IMR-90 (cell line): Measurements from ENCODE around the gene GALM. TPM values are rescaled to one million over a fixed set of nuclear protein-coding genes. Genes with fewer than 3 reads are reported as not detected.
"Not testable (repeated sequence)": the region's sequence is repeated elsewhere in the genome, so short reads cannot be mapped to it uniquely, and the experiment has no call there.

Experiments
- ATAC-seq: fragments of 200-7000 bp; cut with Tn5 transposase; 2 replicates; pipeline ENCODE4 v1.9.1; 2020; ENCODE audit warnings: low read depth, mild to moderate bottlenecking, moderate library complexity
- BruUV-seq: library from RNA; stranded (reverse); fragments of 400-500 nt; replicated peaks from 2 replicates; lab custom pipeline; 2021; lab: Mats Ljungman, UMichigan
- CTCF ChIA-PET: fragments of 300-600 bp; formaldehyde crosslinking; extraction: SDS; loops from one replicate; lab custom pipeline; 2021; ENCODE audit warnings: antibody characterized with exemption; lab: Yijun Ruan, JAX
- POLR2A ChIA-PET: fragments of 300-600 bp; sonication (Branson Sonifier 250); formaldehyde crosslinking; loops from one replicate; lab custom pipeline; 2022; ENCODE audit warnings: antibody characterized with exemption; ENCODE audit not compliant: unreplicated experiment; lab: Charles Lee
- DNase-seq: peaks from one replicate; pipeline ENCODE4 v3.0.0; 2013
- H2AFZ ChIP-seq: replicated peaks from 2 replicates; pipeline ENCODE3; 2013; ENCODE audit warnings: low read length, mild to moderate bottlenecking; ENCODE audit not compliant: poor library complexity
- H2AK5ac ChIP-seq: 2 replicates; pipeline ENCODE4 v1.6.1; 2013; ENCODE audit warnings: low read depth, low read length, inconsistent platforms
- H2AK9ac ChIP-seq: replicated peaks from 2 replicates; pipeline ENCODE3; 2013; ENCODE audit warnings: mild to moderate bottlenecking, low read depth, low read length, moderate library complexity; ENCODE audit not compliant: poor library complexity
- H2BK120ac ChIP-seq: 2 replicates; pipeline ENCODE4 v1.6.1; 2013; ENCODE audit warnings: low read depth, low read length, inconsistent platforms
- H2BK15ac ChIP-seq: 3 replicates; pipeline ENCODE4 v1.6.1; 2013; ENCODE audit warnings: low read depth, low read length, inconsistent platforms
- H2BK20ac ChIP-seq: 2 replicates; pipeline ENCODE4 v1.6.1; 2013; ENCODE audit warnings: low read depth, mild to moderate bottlenecking, inconsistent platforms, low read length, moderate library complexity
- H2BK5ac ChIP-seq: 2 replicates; pipeline ENCODE4 v1.6.1; 2013; ENCODE audit warnings: mild to moderate bottlenecking, low read depth, low read length, inconsistent platforms; ENCODE audit not compliant: poor library complexity, severe bottlenecking
- H3K14ac ChIP-seq: replicated peaks from 2 replicates; pipeline ENCODE4 v1.6.1; 2013; ENCODE audit warnings: low read depth, low read length, inconsistent platforms
- H3K18ac ChIP-seq: 2 replicates; pipeline ENCODE4 v1.6.1; 2013; ENCODE audit warnings: low read depth, low read length, control low read depth
- H3K23ac ChIP-seq: 2 replicates; pipeline ENCODE4 v1.6.1; 2013; ENCODE audit warnings: low read depth, low read length, inconsistent platforms
- H3K27ac ChIP-seq: 2 replicates; pipeline ENCODE4 v1.5.1; 2013; ENCODE audit warnings: mild to moderate bottlenecking, control low read depth, low read length; ENCODE audit not compliant: insufficient read depth
- H3K27me3 ChIP-seq: 2 replicates; pipeline ENCODE4 v1.6.1; 2013; ENCODE audit warnings: low read length; ENCODE audit not compliant: control insufficient read depth, insufficient read depth
- H3K36me3 ChIP-seq: 2 replicates; pipeline ENCODE4 v1.6.1; 2013; ENCODE audit warnings: low read length, mixed read lengths; ENCODE audit not compliant: control insufficient read depth, insufficient read depth
- H3K4ac ChIP-seq: 2 replicates; pipeline ENCODE4 v1.6.1; 2013; ENCODE audit warnings: low read depth, low read length, inconsistent platforms
- H3K4me1 ChIP-seq: 2 replicates; pipeline ENCODE4 v1.6.1; 2013; ENCODE audit warnings: low read length, mixed read lengths; ENCODE audit not compliant: control insufficient read depth, insufficient read depth
- H3K4me2 ChIP-seq: 2 replicates; pipeline ENCODE4 v1.6.1; 2013; ENCODE audit warnings: low read depth, mild to moderate bottlenecking, control low read depth, low read length, moderate library complexity
- H3K4me3 ChIP-seq: 2 replicates; pipeline ENCODE4 v1.5.1; 2013; ENCODE audit warnings: low read depth, mild to moderate bottlenecking, control low read depth, low read length, moderate library complexity; ENCODE audit not compliant: insufficient read depth
- H3K56ac ChIP-seq: 2 replicates; pipeline ENCODE4 v1.6.1; 2013; ENCODE audit warnings: low read length, inconsistent platforms; ENCODE audit not compliant: insufficient read depth; ENCODE audit errors: extremely low read depth
- H3K79me1 ChIP-seq, 2 experiments: 2 replicates each; pipeline ENCODE4 v1.6.1; 2013; ENCODE audit warnings: low read length in 2 of 2, inconsistent platforms in 1 of 2, low read depth in 1 of 2
- H3K9ac ChIP-seq: 2 replicates; pipeline ENCODE4 v1.6.1; 2013; ENCODE audit warnings: low read depth, low read length, control low read depth
- H3K9me1 ChIP-seq: 2 replicates; pipeline ENCODE4 v1.6.1; 2013; ENCODE audit warnings: low read length, inconsistent platforms; ENCODE audit not compliant: insufficient read depth
- H3K9me3 ChIP-seq: 2 replicates; pipeline ENCODE4 v1.6.1; 2013; ENCODE audit warnings: low read length; ENCODE audit not compliant: control insufficient read depth, insufficient read depth
- H4K20me1 ChIP-seq: 2 replicates; pipeline ENCODE4 v1.6.1; 2013; ENCODE audit warnings: low read length, inconsistent platforms; ENCODE audit not compliant: insufficient read depth
- H4K5ac ChIP-seq: 2 replicates; pipeline ENCODE4 v1.6.1; 2013; ENCODE audit warnings: mild to moderate bottlenecking, low read depth, low read length, control low read depth
- H4K8ac ChIP-seq, 2 experiments: 2 replicates each; pipeline ENCODE4 v1.6.1; 2013; ENCODE audit warnings: low read depth in 2 of 2, low read length in 2 of 2, control low read depth in 1 of 2, inconsistent platforms in 1 of 2
- H4K91ac ChIP-seq: 2 replicates; pipeline ENCODE4 v1.6.1; 2013; ENCODE audit warnings: low read depth, low read length, inconsistent platforms; ENCODE audit not compliant: insufficient read depth
- MAZ ChIP-seq: IDR thresholded peaks from 2 replicates; pipeline ENCODE4 v1.6.1; 2012; ENCODE audit warnings: low read depth, mild to moderate bottlenecking, low read length, improper control_type of control experiment, moderate library complexity, borderline replicate concordance
- NFE2L2 ChIP-seq: fragments of 150-350 bp; IDR thresholded peaks from 2 replicates; pipeline ENCODE4 v1.6.1; 2016; ENCODE audit warnings: low read depth, mild to moderate bottlenecking, low read length
- RCOR1 ChIP-seq: IDR thresholded peaks from 2 replicates; pipeline ENCODE4 v1.6.1; 2012; ENCODE audit warnings: mild to moderate bottlenecking, low read length, improper control_type of control experiment; ENCODE audit not compliant: insufficient replicate concordance
- WGBS, 2 experiments: methylation state at CpG; one replicate each; pipeline versions ENCODE4 v1.1.5 to v1.1.7; 2013; ENCODE audit warnings: missing lambda C conversion rate in 2 of 2; ENCODE audit not compliant: insufficient read length in 1 of 2; ENCODE audit errors: extremely low coverage in 2 of 2; 5-methylcytosine and 5-hydroxymethylcytosine counted together
- dilution Hi-C: fragments of 300-500 bp; cut with HindIII; formaldehyde crosslinking; loops from one replicate; pipeline ENCODE4 v1.14.3; 2018; ENCODE audit warnings: low sequenced_read_pairs; ENCODE audit not compliant: unreplicated experiment
- in situ Hi-C: fragments of 300-500 bp; cut with MboI; formaldehyde crosslinking; loops from 3 replicates; pipeline ENCODE4 v1.14.3; 2019; ENCODE audit warnings: low sequenced_read_pairs, inconsistent platforms, mixed read lengths
- intact Hi-C: fragments of 100-400 bp; cut with micrococcal nuclease; formaldehyde crosslinking; loops from 2 replicates; pipeline ENCODE4 v1.10.0; 2022
- polyA plus RNA-seq, 3 experiments: library from polyadenylated mRNA; depleted of rRNA; stranded (reverse); fragments of >200 nt; gene quantifications; 2 replicates each; pipeline ENCODE4 v1.2.3, GENCODE V29; 2012; ENCODE audit warnings: low replicate concordance in 1 of 3
- total RNA-seq: library from RNA; depleted of rRNA; stranded (reverse); fragments of >200 nt; gene quantifications from 2 replicates; pipeline ENCODE4 v1.2.3, GENCODE V29; 2012

Gene GALM
- total and polyA plus RNA-seq, 2 of the 4 experiments (the other 2 are of a cell fraction): 12.1 to 24.2 TPM

- no CpG with 5 or more reads among the region's 3 CpGs for WGBS, 2 experiments
- dilution Hi-C loops: no loop called here
- Histone ChIP-seq H4K5ac (peak overlapping the region; percentile 35; the same call in 1 of the 2 replicates), H3K56ac (no peak overlapping the region), H4K8ac (no peak overlapping the region), H3K18ac (no peak overlapping the region), H2BK15ac (no peak overlapping the region), H3K27ac (no peak overlapping the region), H3K4me2 (no peak overlapping the region), H3K9ac (no peak overlapping the region), H3K27me3 (no peaks in the 10 kb centered on the region), H3K4me1 (peaks cover 7% of the 10 kb centered on the region), H3K4ac (no peak overlapping the region), H4K91ac (no peak overlapping the region), H3K9me3 (no peaks in the 10 kb centered on the region), H3K23ac (no peak overlapping the region), H2BK20ac (no peak overlapping the region), H2AFZ (no peak overlapping the region), H3K14ac (no peak overlapping the region), H2BK5ac (no peak overlapping the region), H2AK9ac (no peak overlapping the region), H2BK120ac (no peak overlapping the region), H3K4me3 (no peak overlapping the region), H2AK5ac (no peak overlapping the region; the same call in 1 of the 2 replicates), H3K36me3 (no peaks in the 10 kb centered on the region), H3K79me1 (no peaks in the 10 kb centered on the region), H4K20me1 (no peaks in the 10 kb centered on the region), H3K9me1 (0 out of 2 replicates have a peak, but pooled peaks cover 9% of the 10 kb centered on the region)
- TF ChIP-seq RCOR1 (no peak), NFE2L2 (no peak), MAZ (no peak)
- intact Hi-C loops: no loop called here
- POLR2A ChIA-PET: no interaction called here
- BruUV-seq: no TSS peak
- CTCF ChIA-PET: interaction anchor here (0.6 to 0.7 kb wide), 2 partner anchors 8 to 1177 kb away, joined by 3 to 6 read pairs; no protein-coding TSS in a partner anchor
- in situ Hi-C loops: no loop called here
- no peak for ATAC-seq
- DNase-seq: no peak
Observed at GRCh38 chr2:38713338-38713737, 47.4 kb downstream of the GALM start.

- not testable (repeated sequence) for ATAC-seq, H3K4ac ChIP-seq
- POLR2A ChIA-PET: interaction anchor here (0.6 kb wide), 1 partner anchor 37 kb away, joined by 3 read pairs; no protein-coding TSS in a partner anchor
Observed at GRCh38 chr2:38714941-38715340, 49.0 kb downstream of the GALM start.

More at GRCh38 chr2:38714941-38715340, 49.0 kb downstream of the GALM start:
- H3K27me3 ChIP-seq, H2AK9ac ChIP-seq, H4K91ac ChIP-seq, H2BK15ac ChIP-seq, H4K20me1 ChIP-seq, H3K4me1 ChIP-seq, intact Hi-C loops, H3K4me2 ChIP-seq, H2BK20ac ChIP-seq, H3K9me3 ChIP-seq, H2BK5ac ChIP-seq, BruUV-seq, H4K5ac ChIP-seq, H2AK5ac ChIP-seq, dilution Hi-C loops, H3K9ac ChIP-seq, H3K14ac ChIP-seq, H3K79me1 ChIP-seq, DNase-seq, H2AFZ ChIP-seq, H3K27ac ChIP-seq, H2BK120ac ChIP-seq, H4K8ac ChIP-seq, H3K36me3 ChIP-seq, H3K23ac ChIP-seq, H3K4me3 ChIP-seq, H3K56ac ChIP-seq, in situ Hi-C loops: not testable (repeated sequence)
- Histone ChIP-seq H3K9me1 (0 out of 2 replicates have a peak, but pooled peaks cover 12% of the 10 kb centered on the region), H3K18ac (peak overlapping the region; percentile 43; the same call in 1 of the 2 replicates)
- CTCF ChIA-PET: interaction anchor here (1.3 kb wide), 1 partner anchor 114 kb away, joined by 6 read pairs; no protein-coding TSS in a partner anchor
- no CpG with 5 or more reads among the region's 1 CpG for WGBS, 2 experiments
